Activated CD4-positive, alpha-beta T cell treated with anti-CD3 and anti-CD28 coated beads, Interleukin-2, amount 10 ng/mL, durations not matched to agents 7 days and 5 days (primary cell): ENCODE data around the gene UBAP1L. TPM values are rescaled to one million over a fixed set of nuclear protein-coding genes. Genes with fewer than 3 reads are reported as not detected.
"Not testable (repeated sequence)": the region's sequence is repeated elsewhere in the genome, so short reads cannot be mapped to it uniquely, and the experiment has no call there.

ENCODE experiments used
- CTCF ChIA-PET: fragments of 350-600 bp; sonication (Branson Sonifier 250); formaldehyde crosslinking; loops from one replicate; lab custom pipeline; 2021; ENCODE audit warnings: antibody characterized with exemption; lab: Charles Lee
- POLR2A ChIA-PET: fragments of 350-600 bp; sonication (Branson Sonifier 250); formaldehyde crosslinking; loops from one replicate; lab custom pipeline; 2021; ENCODE audit warnings: antibody characterized with exemption; lab: Charles Lee
- DNase-seq: peaks from one replicate; pipeline ENCODE4 v3.0.0-alpha.2; 2020
- H3K27ac Mint-ChIP-seq: one replicate; pipeline ENCODE4 v1.8.0; 2021; ENCODE audit warnings: mild to moderate bottlenecking, moderate library complexity, mixed read lengths
- H3K27me3 Mint-ChIP-seq: one replicate; pipeline ENCODE4 v1.8.0; 2021; ENCODE audit warnings: mixed read lengths
- H3K36me3 Mint-ChIP-seq: one replicate; pipeline ENCODE4 v1.8.0; 2021; ENCODE audit warnings: low read depth, mixed read lengths
- H3K4me1 Mint-ChIP-seq: one replicate; pipeline ENCODE4 v1.8.0; 2021; ENCODE audit warnings: mixed read lengths
- H3K4me3 Mint-ChIP-seq: one replicate; pipeline ENCODE4 v1.8.0; 2021; ENCODE audit warnings: mild to moderate bottlenecking, moderate library complexity, mixed read lengths
- H3K9me3 Mint-ChIP-seq: one replicate; pipeline ENCODE4 v1.8.0; 2021; ENCODE audit warnings: mixed read lengths
- total RNA-seq, 2 experiments: library from RNA; stranded (reverse); gene quantifications; one replicate each; pipeline ENCODE4 v1.2.3, GENCODE V29; 2021

Gene UBAP1L
- total RNA-seq, 2 experiments from 2014 or later: 3.8 to 5.3 TPM

DNA sequence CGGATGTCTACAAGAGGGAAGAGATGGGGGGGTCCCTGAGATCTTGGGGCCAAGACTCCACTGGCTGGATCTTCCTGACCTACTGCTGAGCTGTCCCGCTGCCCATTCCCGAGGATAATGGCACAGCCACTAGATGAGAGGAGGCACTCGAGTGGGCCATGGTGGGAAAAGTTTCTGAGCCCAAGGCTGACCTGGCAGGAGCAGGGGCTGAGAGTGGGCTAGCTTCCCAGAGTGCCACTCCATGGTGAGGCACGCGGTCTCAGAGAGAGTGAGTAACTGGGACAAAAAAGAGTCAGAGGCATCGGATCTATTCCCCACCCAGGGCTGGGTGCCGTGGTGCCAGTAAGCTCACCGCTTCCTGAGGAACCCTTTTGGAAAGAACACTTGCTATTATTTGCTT is 58.9 kb downstream of the UBAP1L start:
- no peak for DNase-seq
- Mint-ChIP-seq H3K36me3 (no peaks in the 10 kb centered on the region), H3K27me3 (no peaks in the 10 kb centered on the region), H3K4me3 (no peak overlapping the region), H3K27ac (no peak overlapping the region), H3K9me3 (no peaks in the 10 kb centered on the region), H3K4me1 (peaks cover 14% of the 10 kb centered on the region)
- ChIA-PET POLR2A (interaction anchor here (0.6 kb wide), 1 partner anchor 249 kb away, joined by 3 read pairs; the partner anchor contains the start of gene RNU5B-1), CTCF (interaction anchor here (0.9 to 2.6 kb wide), 7 partner anchors 8 to 329 kb away, joined by 3 to 12 read pairs (median 4); no protein-coding TSS in a partner anchor)

DNA sequence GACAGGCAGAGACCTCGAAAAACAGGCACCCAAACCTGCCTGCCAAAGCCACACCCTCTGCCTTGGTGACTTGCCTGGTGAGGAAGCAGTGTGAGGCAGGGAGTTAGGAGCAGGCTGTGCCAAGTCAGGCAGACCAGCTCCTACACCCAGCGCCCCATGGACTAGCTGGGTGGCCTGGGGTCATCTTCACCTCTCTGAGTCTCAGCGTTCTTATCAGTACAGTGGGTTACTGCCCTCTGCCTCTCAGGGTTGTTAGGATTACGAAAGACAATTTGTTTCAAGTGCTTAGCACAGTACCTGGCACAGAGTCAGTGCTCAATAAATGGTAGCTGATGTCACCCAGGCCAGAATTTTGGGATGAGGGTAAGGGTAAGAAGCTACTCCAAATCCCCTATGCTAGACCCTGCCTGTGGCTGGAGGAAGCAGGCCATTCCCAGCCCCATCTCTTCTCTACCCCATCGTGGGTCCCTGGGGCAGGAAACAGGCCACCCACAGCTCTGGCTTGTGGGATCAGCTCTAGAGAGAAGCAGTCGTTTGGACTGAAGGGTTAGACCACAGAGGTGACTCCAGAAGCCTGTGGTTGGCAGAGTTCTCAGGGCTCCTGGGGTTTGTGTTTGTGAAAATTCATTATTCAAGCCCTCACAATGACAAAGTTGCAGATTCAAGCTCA is 59.7 kb downstream of the UBAP1L start:
- H3K4me1 Mint-ChIP-seq: peaks cover 15% of the 10 kb centered on the region
- no peaks in the 10 kb centered on the region for H3K27me3 Mint-ChIP-seq
- ChIA-PET CTCF (interaction anchor here (1.0 to 2.6 kb wide), 12 partner anchors 9 to 330 kb away, joined by 3 to 12 read pairs (median 4); partner anchors contain the start of gene RASL12), POLR2A (no interaction called here)
- H3K27ac Mint-ChIP-seq: no peak overlapping the region
- H3K36me3 Mint-ChIP-seq: no peaks in the 10 kb centered on the region
- no peaks in the 10 kb centered on the region for H3K9me3 Mint-ChIP-seq
- no peak for DNase-seq
- no peak overlapping the region for H3K4me3 Mint-ChIP-seq

GRCh38 chr15:65054333-65055200 is 60.4 kb downstream of the UBAP1L start:
- POLR2A ChIA-PET: no interaction called here
- H3K27me3 Mint-ChIP-seq: no peaks in the 10 kb centered on the region
- no peak overlapping the region for H3K4me3 Mint-ChIP-seq
- no peaks in the 10 kb centered on the region for H3K36me3 Mint-ChIP-seq
- no peak overlapping the region for H3K27ac Mint-ChIP-seq
- H3K4me1 Mint-ChIP-seq: peaks cover 22% of the 10 kb centered on the region
- CTCF ChIA-PET: interaction anchor here (0.5 to 2.6 kb wide), 14 partner anchors 9 to 331 kb away, joined by 3 to 12 read pairs (median 4); partner anchors contain the start of genes RASL12 and RNU5B-1
- DNase-seq: peak; percentile 68
- H3K9me3 Mint-ChIP-seq: no peaks in the 10 kb centered on the region

DNA sequence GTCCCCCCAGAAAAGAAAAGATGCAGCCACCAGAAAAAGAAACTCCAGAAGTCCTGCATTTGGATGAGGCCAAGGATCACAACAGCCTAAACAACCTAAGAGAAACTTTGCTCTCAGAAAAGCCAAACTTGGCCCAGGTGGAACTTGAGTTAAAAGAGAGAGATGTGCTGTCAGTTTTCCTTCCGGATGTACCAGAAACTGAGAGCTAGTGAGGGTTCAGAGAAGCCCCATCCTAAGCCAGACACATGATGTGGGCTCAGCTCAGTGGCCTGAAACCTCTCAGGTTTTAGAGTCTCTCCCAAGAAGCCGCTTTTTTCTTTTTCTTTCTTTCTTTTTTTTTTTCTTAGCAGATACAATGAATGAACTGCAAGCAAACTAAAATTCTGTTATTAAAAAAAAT is 62.0 kb downstream of the UBAP1L start:
- no peaks in the 10 kb centered on the region for H3K9me3 Mint-ChIP-seq
- no peak for DNase-seq
- peaks cover 28% of the 10 kb centered on the region for H3K4me1 Mint-ChIP-seq
- ChIA-PET CTCF (interaction anchor here (1.0 to 1.4 kb wide), 2 partner anchors 10 kb away, joined by 3 to 4 read pairs; no protein-coding TSS in a partner anchor), POLR2A (no interaction called here)
- H3K27me3 Mint-ChIP-seq: no peaks in the 10 kb centered on the region
- H3K27ac Mint-ChIP-seq: no peak overlapping the region
- no peaks in the 10 kb centered on the region for H3K36me3 Mint-ChIP-seq
- no peak overlapping the region for H3K4me3 Mint-ChIP-seq

DNA sequence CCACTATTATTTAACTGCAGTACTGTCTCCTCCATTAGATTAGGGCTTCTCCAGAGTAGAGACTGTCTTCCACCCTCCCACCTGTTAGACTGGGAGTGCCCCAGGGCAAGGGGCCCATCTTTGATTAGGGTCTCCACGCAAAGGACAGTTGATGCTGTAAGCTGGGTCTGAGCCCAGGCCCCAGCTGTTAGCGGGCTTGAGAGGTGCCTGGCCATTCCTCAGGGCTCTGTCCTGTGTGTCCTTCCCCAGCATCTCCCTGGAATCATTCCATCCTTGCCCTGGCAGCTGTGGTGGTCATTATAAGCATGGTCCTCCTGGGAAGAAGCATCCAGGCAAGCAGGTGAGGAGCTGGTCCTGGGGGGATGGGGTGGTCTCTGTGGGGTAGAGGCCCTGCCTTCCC is 63.7 kb downstream of the UBAP1L start:
- Mint-ChIP-seq H3K4me3 (no peak overlapping the region), H3K27ac (no peak overlapping the region), H3K4me1 (peaks cover 28% of the 10 kb centered on the region), H3K9me3 (no peaks in the 10 kb centered on the region), H3K27me3 (no peaks in the 10 kb centered on the region), H3K36me3 (no peaks in the 10 kb centered on the region)
- no peak for DNase-seq
- ChIA-PET POLR2A (no interaction called here), CTCF (interaction anchor here (0.9 kb wide), 2 partner anchors 11 to 25 kb away, joined by 3 to 4 read pairs; partner anchors contain the start of gene KBTBD13)

DNA sequence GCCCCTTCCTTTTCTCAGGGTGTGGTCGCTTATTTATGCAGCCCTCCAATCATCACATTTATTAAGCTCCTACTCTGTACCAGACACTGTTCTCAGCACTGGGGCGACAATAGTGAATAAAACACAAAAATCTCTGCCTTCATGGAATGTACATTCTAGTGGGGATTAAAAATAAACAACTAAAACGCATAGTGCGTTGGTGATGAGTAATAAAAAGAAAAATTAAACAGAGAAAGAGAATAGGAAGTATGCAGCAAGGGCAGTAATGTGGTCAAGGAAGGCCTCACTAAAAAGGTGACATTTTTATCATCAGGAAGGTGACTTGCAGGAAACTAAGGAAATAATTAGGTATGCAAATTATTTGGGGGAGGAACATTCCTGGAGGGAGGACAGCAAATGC is 64.7 kb downstream of the UBAP1L start:
- DNase-seq: no peak
- Mint-ChIP-seq H3K27me3 (no peaks in the 10 kb centered on the region), H3K4me3 (no peak overlapping the region), H3K4me1 (peaks cover 20% of the 10 kb centered on the region), H3K9me3 (no peaks in the 10 kb centered on the region), H3K27ac (no peak overlapping the region), H3K36me3 (no peaks in the 10 kb centered on the region)
- ChIA-PET CTCF (no interaction called here), POLR2A (no interaction called here)

GRCh38 chr15:65049418-65049840 is 65.6 kb downstream of the UBAP1L start:
- Mint-ChIP-seq H3K4me3 (peak overlapping the region; percentile 51), H3K4me1 (peaks cover 17% of the 10 kb centered on the region), H3K9me3 (no peaks in the 10 kb centered on the region), H3K27ac (no peak overlapping the region), H3K36me3 (no peaks in the 10 kb centered on the region), H3K27me3 (no peaks in the 10 kb centered on the region)
- ChIA-PET CTCF (no interaction called here), POLR2A (no interaction called here)
- DNase-seq: peak; percentile 90

GRCh38 chr15:65048241-65048640 is 66.8 kb downstream of the UBAP1L start:
- no peaks in the 10 kb centered on the region for H3K9me3 Mint-ChIP-seq
- no peak overlapping the region for H3K27ac Mint-ChIP-seq
- H3K4me3 Mint-ChIP-seq: no peak overlapping the region
- H3K27me3 Mint-ChIP-seq: no peaks in the 10 kb centered on the region
- peaks cover 14% of the 10 kb centered on the region for H3K4me1 Mint-ChIP-seq
- DNase-seq: no peak
- ChIA-PET POLR2A (no interaction called here), CTCF (interaction anchor here (0.6 to 1.0 kb wide), 2 partner anchors 30 to 309 kb away, joined by 3 read pairs; no protein-coding TSS in a partner anchor)
- H3K36me3 Mint-ChIP-seq: no peaks in the 10 kb centered on the region

DNA sequence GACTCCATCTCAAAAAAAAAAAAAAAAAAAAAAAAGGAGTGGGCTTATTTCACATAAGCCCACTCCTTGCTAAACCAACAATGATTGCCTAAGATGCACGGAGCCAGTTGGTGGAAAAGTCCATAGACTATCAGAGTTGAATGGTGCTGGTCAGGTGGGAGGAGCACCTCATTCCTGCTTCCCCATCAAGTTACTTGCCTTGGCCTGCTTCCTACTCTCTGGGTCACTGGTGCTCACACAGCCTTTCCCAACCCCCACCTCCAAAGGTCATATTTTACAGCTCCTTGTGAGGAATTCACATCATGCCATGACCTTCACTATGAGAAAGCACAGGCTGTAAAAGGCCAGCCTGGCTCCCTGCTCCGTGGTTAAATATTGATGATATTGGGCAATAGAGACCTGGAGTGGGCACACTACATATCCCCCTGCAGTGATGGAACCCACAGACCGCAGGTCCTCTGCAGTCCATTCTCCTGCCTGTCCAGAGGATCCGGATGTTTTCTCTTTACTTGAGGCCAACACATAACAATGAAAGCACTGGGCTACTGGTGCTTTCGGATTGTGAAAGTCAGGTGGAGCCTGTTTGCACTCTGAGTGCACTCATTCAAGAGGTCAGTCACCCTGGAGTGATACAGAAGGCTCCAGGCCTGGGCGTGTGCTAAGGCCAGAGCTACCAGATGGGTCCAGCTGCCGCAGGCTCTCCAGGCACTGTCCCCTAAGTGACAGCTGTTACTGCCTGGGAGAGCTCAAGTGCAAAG is 70.1 kb downstream of the UBAP1L start, which contains the start of gene SLC51B:
Gene SLC51B, plus strand, starts transcription at position 664 of the 758 bp plus-strand sequence. CDS start 4,618 bp downstream, outside the sequence.
- H3K36me3 Mint-ChIP-seq: no peaks in the 10 kb centered on the region
- H3K4me3 Mint-ChIP-seq: no peak within 1 kb of the TSS
- DNase-seq: no peak
- CTCF ChIA-PET: interaction anchor here (0.6 to 1.4 kb wide), 3 partner anchors 13 to 459 kb away, joined by 3 to 6 read pairs (median 4); no protein-coding TSS in a partner anchor
- H3K4me1 Mint-ChIP-seq: peaks cover 10% of the 10 kb centered on the region
- H3K9me3 Mint-ChIP-seq: no peaks in the 10 kb centered on the region
- peaks cover 2% of the 10 kb centered on the region for H3K27me3 Mint-ChIP-seq
- no peak within 1 kb of the TSS for H3K27ac Mint-ChIP-seq
- POLR2A ChIA-PET: no interaction called here

DNA sequence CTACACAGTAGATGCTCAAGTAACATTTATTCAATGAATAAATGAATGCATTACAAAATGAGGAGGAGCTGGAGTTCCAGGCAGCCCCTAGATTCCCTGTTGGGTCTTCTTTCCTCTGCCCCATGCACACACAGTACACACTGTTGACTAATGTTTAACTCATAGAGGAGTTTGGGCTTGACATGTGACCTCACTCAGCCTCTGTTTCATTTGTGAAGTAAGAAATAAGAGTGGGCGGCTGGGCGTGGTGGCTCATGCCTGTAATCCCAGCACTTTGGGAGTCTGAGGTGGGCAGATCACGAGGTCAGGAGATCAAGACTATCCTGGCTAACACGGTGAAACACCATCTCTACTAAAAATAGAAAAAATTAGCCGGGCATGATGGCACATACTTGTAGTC is 70.8 kb downstream of the UBAP1L start:
- H3K27ac Mint-ChIP-seq, H3K4me1 Mint-ChIP-seq, DNase-seq, H3K36me3 Mint-ChIP-seq, POLR2A ChIA-PET, H3K4me3 Mint-ChIP-seq, H3K27me3 Mint-ChIP-seq, H3K9me3 Mint-ChIP-seq: not testable (repeated sequence)
- CTCF ChIA-PET: interaction anchor here (0.6 to 1.4 kb wide), 3 partner anchors 12 to 460 kb away, joined by 3 to 6 read pairs (median 4); no protein-coding TSS in a partner anchor

DNA sequence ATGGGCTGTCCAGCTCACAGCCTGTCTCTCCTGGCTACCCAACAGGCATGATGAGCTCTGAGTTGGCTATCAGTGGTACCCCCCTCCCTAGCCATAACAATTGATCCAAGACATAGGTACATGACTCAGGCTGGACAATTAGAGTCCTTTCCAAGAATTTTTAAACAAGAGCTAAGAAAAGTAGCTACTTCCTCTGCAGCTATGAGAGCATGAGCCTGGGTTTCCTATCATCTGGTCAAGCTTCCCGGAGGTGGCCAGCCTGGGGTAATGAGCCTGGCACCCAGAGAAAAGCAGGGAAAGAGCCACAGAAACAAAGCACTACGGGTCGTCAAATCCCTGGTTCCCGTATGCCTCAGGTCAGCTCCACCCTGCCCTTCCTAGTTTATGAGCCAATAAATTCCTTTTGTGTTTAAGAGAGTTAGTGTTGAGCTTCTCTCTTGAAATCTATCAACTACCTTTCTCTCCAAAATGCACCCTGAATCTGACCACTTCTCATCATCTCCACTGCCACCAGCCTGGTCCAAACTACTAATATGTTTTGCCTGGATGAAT is 72.1 kb downstream of the UBAP1L start:
- Mint-ChIP-seq H3K4me3 (no peak overlapping the region), H3K36me3 (no peaks in the 10 kb centered on the region), H3K9me3 (no peaks in the 10 kb centered on the region), H3K27me3 (peaks cover 2% of the 10 kb centered on the region), H3K27ac (no peak overlapping the region), H3K4me1 (no peaks in the 10 kb centered on the region)
- CTCF ChIA-PET: interaction anchor here (0.6 to 1.6 kb wide), 5 partner anchors 9 to 22 kb away, joined by 3 to 4 read pairs (median 3); no protein-coding TSS in a partner anchor
- POLR2A ChIA-PET: no interaction called here
- DNase-seq: no peak
